Stimulated activated CD8-positive, alpha-beta memory T cell treated with anti-CD3 and anti-CD28 coated beads, Interleukin-2, amount 100 ng/mL, for 48 hours (primary cell): ENCODE measurements around the gene RAB5A.
"Not testable (repeated sequence)": the region's sequence is repeated elsewhere in the genome, so short reads cannot be mapped to it uniquely, and the experiment has no call there.

Source experiments
- DNase-seq, 2 donors: peaks; one replicate each; pipeline ENCODE4 v3.0.0-alpha.2; 2020; ENCODE audit warnings: low read depth in 2 of 2

RAB5A gene

DNA sequence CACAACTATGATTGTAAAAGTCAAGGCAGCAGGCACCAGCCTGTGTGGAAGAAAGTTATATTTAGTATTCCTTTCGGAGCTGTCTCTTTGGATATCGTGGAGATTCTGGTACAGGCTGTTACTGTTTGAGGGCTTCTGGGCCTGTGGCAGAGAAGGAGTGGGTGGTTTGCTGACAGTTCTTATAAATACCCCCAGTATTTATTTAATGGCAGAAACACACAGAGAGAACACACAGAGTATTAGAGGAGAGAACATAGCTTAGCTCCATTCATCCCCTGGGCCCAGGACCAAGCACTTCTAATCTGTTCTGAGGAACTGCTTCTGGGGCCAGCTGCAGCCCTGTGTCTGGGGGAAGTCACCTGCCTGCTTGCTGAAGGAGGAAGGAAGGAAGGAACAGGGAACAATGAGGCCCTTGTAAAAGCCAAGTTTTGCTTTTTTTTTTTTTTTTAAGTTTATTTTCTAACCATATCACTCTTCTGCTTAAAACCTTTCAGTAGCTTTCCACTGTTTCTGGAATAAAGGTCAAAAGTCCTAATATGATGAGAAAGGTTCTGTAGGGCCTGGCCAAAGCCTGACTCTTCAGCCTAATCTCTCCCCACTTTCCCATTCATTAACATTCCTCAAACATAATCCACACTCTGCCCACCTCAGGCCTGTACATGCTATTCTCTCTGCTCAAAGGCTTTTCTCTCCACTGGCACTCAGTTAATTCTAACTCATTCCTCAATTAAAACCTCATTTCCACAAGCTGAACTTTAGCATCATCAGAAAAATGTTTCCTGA is 76.9 kb downstream of the RAB5A start:
- no peak for DNase-seq

DNA sequence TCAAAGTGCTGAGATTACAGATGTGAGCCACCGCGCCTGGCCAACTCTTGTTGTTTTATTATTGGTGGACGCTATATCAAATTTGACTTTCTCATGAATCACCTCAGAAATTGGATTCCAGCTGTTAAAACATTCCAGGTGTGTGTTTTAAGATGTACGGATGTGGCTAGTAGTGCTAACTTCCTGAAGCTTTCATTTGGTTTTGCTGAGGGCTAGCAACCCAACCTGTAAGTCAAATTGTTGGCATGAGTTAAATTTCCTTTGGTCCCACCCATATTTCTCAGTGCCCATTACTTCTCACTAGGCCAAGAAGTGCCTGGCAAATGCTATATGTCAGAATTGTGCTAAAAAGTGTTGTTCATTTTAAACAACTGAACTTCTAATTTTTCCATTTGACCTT is 80.2 kb downstream of the RAB5A start:
- DNase-seq: no peak

DNA sequence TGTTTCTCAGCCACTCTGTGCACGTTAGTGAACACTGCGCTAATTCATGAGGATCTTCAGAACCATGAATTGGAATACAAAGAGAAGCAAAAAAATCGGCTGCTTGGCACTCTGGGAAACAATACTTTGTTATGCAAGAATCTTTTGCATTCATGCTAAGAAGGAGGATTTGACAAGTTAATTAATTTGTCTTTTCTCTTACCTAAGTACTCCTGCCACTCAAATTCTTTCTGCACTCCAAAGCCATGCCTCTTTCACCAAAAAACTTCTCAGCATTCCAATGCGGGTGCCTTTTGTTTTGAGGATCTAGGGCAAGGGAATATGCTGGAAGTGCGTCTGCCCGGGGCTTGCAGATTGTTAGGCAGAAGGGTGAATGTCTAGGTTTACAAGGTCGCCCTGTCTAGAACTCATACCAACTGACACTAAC is 82.0 kb downstream of the RAB5A start:
- no peak for DNase-seq

DNA sequence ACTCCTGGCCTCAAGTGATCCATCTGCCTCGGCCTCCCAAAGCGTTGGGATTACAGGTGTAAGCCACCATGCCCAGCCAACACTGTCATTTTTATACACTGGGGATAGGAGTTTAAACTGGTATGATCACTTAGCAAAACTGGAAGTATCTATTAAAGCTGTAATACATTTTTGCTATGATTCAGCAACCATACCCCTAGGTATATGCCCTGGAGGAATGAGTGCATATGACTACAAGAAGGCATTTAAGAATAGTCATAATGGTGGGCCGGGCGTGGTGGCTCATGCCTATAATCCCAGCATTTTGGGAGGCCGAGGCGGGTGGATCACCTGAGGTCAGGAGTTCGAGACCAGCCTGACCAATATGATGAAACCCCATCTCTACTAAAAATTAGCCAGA is 85.0 kb downstream of the RAB5A start:
- not testable (repeated sequence) for DNase-seq
